Activated T-cell treated with anti-CD3 and anti-CD28 coated beads for 4 hours (primary cell): ENCODE data around the gene KLF13.
"Not testable (repeated sequence)": the region's sequence is repeated elsewhere in the genome, so short reads cannot be mapped to it uniquely, and the experiment has no call there.

ENCODE experiments used
- DNase-seq: peaks from one replicate; pipeline ENCODE4 v3.0.0-alpha.2; 2020

KLF13 gene

GRCh38 chr15:31347067-31347975 is 20.7 kb downstream of the KLF13 start:
- DNase-seq = peak; percentile 52

- DNase-seq = no peak
Measured at GRCh38 chr15:31347981-31348803, 21.6 kb downstream of the KLF13 start.

GRCh38 chr15:31349233-31350141 is 22.9 kb downstream of the KLF13 start:
- no peak for DNase-seq

GRCh38 chr15:31350771-31351170 is 24.1 kb downstream of the KLF13 start:
- DNase-seq = no peak

- no peak for DNase-seq
Measured at GRCh38 chr15:31352339-31352751, 25.7 kb downstream of the KLF13 start.

- DNase-seq = peak; percentile 50
Measured at GRCh38 chr15:31352911-31353811, 26.5 kb downstream of the KLF13 start.

- no peak for DNase-seq
Measured at GRCh38 chr15:31353931-31354330, 27.3 kb downstream of the KLF13 start.

GRCh38 chr15:31356097-31356496 is 29.5 kb downstream of the KLF13 start:
- DNase-seq = not testable (repeated sequence)

- DNase-seq = no peak
Measured at GRCh38 chr15:31357148-31357547, 30.5 kb downstream of the KLF13 start.

GRCh38 chr15:31358163-31358562 is 31.5 kb downstream of the KLF13 start:
- no peak for DNase-seq

GRCh38 chr15:31358957-31359701 is 32.5 kb downstream of the KLF13 start:
- DNase-seq = no peak

GRCh38 chr15:31359702-31360111 is 33.1 kb downstream of the KLF13 start:
- no peak for DNase-seq

- no peak for DNase-seq
Measured at GRCh38 chr15:31360158-31360561, 33.5 kb downstream of the KLF13 start.

GRCh38 chr15:31360843-31361763 is 34.5 kb downstream of the KLF13 start:
- DNase-seq = peak; percentile 41

GRCh38 chr15:31361764-31362515 is 35.3 kb downstream of the KLF13 start:
- DNase-seq = no peak

GRCh38 chr15:31362886-31363285 is 36.3 kb downstream of the KLF13 start:
- DNase-seq = no peak

GRCh38 chr15:31364301-31365031 is 37.8 kb downstream of the KLF13 start:
- DNase-seq = no peak

GRCh38 chr15:31365032-31365654 is 38.5 kb downstream of the KLF13 start:
- no peak for DNase-seq
